ENCODE results near the gene SLC25A2. TPM values are rescaled to one million over a fixed set of nuclear protein-coding genes. Genes with fewer than 3 reads are reported as not detected.
"Not testable (repeated sequence)": the region's sequence is repeated elsewhere in the genome, so short reads cannot be mapped to it uniquely, and the experiment has no call there.

SLC25A2 gene
- total RNA-seq, 1 experiment from 2014 or later: 0.42 TPM

DNA sequence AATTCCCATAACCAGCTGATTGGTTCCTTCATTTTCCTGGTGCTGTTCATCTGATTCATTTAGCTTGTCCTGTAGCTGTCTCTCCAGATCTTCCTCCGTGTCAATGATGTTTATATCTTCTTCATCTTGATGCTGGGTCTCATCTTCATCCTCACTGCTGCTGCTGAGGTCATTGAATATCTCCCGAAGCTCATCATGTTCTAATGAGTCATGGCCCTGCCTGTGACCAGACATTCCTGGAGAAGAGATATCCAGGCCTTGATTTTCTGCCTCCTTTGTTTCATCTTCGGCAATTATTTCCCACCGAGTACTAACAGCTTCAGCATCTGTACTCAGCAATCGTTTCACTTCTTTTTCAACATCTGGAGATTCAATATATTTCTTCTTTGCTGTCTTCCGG, 15.4 kb upstream of the SLC25A2 start:
- H3K4me1 ChIP-seq (ENCODE audit: control insufficient read depth in 1 of 2, insufficient read depth in 2 of 2, low read length in 2 of 2): peaks cover 4 to 13% of the 10 kb centered on the region in 2 experiments; a peak in 3 of 4 replicates
- ATAC-seq (no peak), DNase-seq (ENCODE audit: low read depth, low spot score) (no peak)
- intact Hi-C loops (cut with micrococcal nuclease): no loop called here
- H4K20me1 ChIP-seq (ENCODE audit: insufficient read depth): no peaks in the 10 kb centered on the region
- no TSS peak for BruUV-seq (replicated peaks)
- RAD21 ChIA-PET (ENCODE audit: low non-redundant PET in 1 of 2, low total read pairs in 2 of 2, uncharacterized antibody in 2 of 2, unreplicated experiment in 2 of 2): no interaction called here
- no peak overlapping the region for H3K9ac ChIP-seq (ENCODE audit: low read length)
- TF ChIP-seq SRF (IDR thresholded peaks at IDR 0.05; ENCODE audit: low read depth) (no peak), POLR2A (IDR thresholded peaks at IDR 0.05; ENCODE audit: borderline replicate concordance, extremely low read depth, insufficient read depth, insufficient read length) (no peak), POLR2AphosphoS5 (IDR thresholded peaks at IDR 0.05; ENCODE audit: low read depth, low read length) (no peak)
- TF ChIP-seq, protein P1, sequence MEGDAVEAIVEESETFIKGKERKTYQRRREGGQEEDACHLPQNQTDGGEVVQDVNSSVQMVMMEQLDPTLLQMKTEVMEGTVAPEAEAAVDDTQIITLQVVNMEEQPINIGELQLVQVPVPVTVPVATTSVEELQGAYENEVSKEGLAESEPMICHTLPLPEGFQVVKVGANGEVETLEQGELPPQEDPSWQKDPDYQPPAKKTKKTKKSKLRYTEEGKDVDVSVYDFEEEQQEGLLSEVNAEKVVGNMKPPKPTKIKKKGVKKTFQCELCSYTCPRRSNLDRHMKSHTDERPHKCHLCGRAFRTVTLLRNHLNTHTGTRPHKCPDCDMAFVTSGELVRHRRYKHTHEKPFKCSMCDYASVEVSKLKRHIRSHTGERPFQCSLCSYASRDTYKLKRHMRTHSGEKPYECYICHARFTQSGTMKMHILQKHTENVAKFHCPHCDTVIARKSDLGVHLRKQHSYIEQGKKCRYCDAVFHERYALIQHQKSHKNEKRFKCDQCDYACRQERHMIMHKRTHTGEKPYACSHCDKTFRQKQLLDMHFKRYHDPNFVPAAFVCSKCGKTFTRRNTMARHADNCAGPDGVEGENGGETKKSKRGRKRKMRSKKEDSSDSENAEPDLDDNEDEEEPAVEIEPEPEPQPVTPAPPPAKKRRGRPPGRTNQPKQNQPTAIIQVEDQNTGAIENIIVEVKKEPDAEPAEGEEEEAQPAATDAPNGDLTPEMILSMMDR (IDR thresholded peaks at IDR 0.05 in 2 of 3, conservative IDR thresholded peaks at IDR 0.05 in 1 of 3; ENCODE audit: borderline replicate concordance in 1 of 3, insufficient read depth in 1 of 3, low read depth in 2 of 3, low read length in 2 of 3): no peak
- POLR2A ChIA-PET: no interaction called here
- peaks cover 2 to 19% of the 10 kb centered on the region in 2 experiments; a peak in 2 of 4 replicates for H3K36me3 ChIP-seq (ENCODE audit: control insufficient read depth in 1 of 2, insufficient read depth in 2 of 2, low read length in 2 of 2)
- H2AFZ ChIP-seq (ENCODE audit: low read depth, low read length, poor library complexity, severe bottlenecking): no peak overlapping the region
- no peaks in the 10 kb centered on the region for H3K9me2 ChIP-seq (ENCODE audit: insufficient read depth)
- peak overlapping the region in 1 of 2 experiments; percentile 74; a peak in 3 of 4 replicates for H3K4me3 ChIP-seq (replicated peaks in 1 of 2; ENCODE audit: low read depth in 1 of 2, low read length in 2 of 2)
- peak overlapping the region; percentile 79 for H3K4me2 ChIP-seq (ENCODE audit: low read length)
- peaks cover 19 to 26% of the 10 kb centered on the region in 2 experiments for H3K9me3 ChIP-seq (ENCODE audit: control insufficient read depth in 1 of 2, insufficient read depth in 1 of 2, low read depth in 1 of 2, low read length in 2 of 2)
- peaks cover 29% of the 10 kb centered on the region for H3K79me2 ChIP-seq (ENCODE audit: insufficient read depth, low read length)
- no peaks in the 10 kb centered on the region for H3K27me3 ChIP-seq (ENCODE audit: insufficient read depth, low read length)
- CTCF ChIA-PET: interaction anchor here (2.0 to 2.1 kb wide), 2 partner anchors 94 to 245 kb away, joined by 6 to 19 read pairs; partner anchors contain the start of gene PCDHGA10
- H3K27ac ChIP-seq (ENCODE audit: low read depth, low read length): no peak overlapping the region

- H3K4me3 ChIP-seq (replicated peaks in 1 of 2; ENCODE audit: low read depth in 1 of 2, low read length in 2 of 2); H2AFZ ChIP-seq (ENCODE audit: low read depth, low read length, poor library complexity, severe bottlenecking); POLR2A ChIA-PET; H3K27ac ChIP-seq (ENCODE audit: low read depth, low read length); DNase-seq (ENCODE audit: low read depth, low spot score); BruUV-seq (replicated peaks); ATAC-seq; CTCF ChIA-PET; RAD21 ChIA-PET (ENCODE audit: low non-redundant PET in 1 of 2, low total read pairs in 2 of 2, uncharacterized antibody in 2 of 2, unreplicated experiment in 2 of 2); H3K9me2 ChIP-seq (ENCODE audit: insufficient read depth); H3K9ac ChIP-seq (ENCODE audit: low read length); H3K27me3 ChIP-seq (ENCODE audit: insufficient read depth, low read length); H3K4me2 ChIP-seq (ENCODE audit: low read length); intact Hi-C loops (cut with micrococcal nuclease); H4K20me1 ChIP-seq (ENCODE audit: insufficient read depth): not testable (repeated sequence)
- Histone ChIP-seq H3K9me3 (ENCODE audit: control insufficient read depth in 1 of 2, insufficient read depth in 1 of 2, low read depth in 1 of 2, low read length in 2 of 2) (peaks cover 19 to 23% of the 10 kb centered on the region in 2 experiments), H3K4me1 (ENCODE audit: control insufficient read depth in 1 of 2, insufficient read depth in 2 of 2, low read length in 2 of 2) (peaks cover 4 to 13% of the 10 kb centered on the region in 2 experiments; a peak in 3 of 4 replicates), H3K79me2 (ENCODE audit: insufficient read depth, low read length) (peaks cover 29% of the 10 kb centered on the region), H3K36me3 (ENCODE audit: control insufficient read depth in 1 of 2, insufficient read depth in 2 of 2, low read length in 2 of 2) (peaks cover 2 to 19% of the 10 kb centered on the region in 2 experiments; a peak in 2 of 4 replicates)
These were observed 13.1 kb upstream of the SLC25A2 start for GRCh38 chr5:141316963-141317362.
